Measurements from ENCODE around the gene ANLN. TPM values are rescaled to one million over a fixed set of nuclear protein-coding genes. Genes with fewer than 3 reads are reported as not detected.

Gene ANLN, protein sequence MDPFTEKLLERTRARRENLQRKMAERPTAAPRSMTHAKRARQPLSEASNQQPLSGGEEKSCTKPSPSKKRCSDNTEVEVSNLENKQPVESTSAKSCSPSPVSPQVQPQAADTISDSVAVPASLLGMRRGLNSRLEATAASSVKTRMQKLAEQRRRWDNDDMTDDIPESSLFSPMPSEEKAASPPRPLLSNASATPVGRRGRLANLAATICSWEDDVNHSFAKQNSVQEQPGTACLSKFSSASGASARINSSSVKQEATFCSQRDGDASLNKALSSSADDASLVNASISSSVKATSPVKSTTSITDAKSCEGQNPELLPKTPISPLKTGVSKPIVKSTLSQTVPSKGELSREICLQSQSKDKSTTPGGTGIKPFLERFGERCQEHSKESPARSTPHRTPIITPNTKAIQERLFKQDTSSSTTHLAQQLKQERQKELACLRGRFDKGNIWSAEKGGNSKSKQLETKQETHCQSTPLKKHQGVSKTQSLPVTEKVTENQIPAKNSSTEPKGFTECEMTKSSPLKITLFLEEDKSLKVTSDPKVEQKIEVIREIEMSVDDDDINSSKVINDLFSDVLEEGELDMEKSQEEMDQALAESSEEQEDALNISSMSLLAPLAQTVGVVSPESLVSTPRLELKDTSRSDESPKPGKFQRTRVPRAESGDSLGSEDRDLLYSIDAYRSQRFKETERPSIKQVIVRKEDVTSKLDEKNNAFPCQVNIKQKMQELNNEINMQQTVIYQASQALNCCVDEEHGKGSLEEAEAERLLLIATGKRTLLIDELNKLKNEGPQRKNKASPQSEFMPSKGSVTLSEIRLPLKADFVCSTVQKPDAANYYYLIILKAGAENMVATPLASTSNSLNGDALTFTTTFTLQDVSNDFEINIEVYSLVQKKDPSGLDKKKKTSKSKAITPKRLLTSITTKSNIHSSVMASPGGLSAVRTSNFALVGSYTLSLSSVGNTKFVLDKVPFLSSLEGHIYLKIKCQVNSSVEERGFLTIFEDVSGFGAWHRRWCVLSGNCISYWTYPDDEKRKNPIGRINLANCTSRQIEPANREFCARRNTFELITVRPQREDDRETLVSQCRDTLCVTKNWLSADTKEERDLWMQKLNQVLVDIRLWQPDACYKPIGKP
- total RNA-seq = 10 to 100 TPM in 3 of 8 experiments, 1 to 10 TPM in 4, under 1 TPM in 1; 0.92 to 44.0 (median 3.5) TPM

DNA sequence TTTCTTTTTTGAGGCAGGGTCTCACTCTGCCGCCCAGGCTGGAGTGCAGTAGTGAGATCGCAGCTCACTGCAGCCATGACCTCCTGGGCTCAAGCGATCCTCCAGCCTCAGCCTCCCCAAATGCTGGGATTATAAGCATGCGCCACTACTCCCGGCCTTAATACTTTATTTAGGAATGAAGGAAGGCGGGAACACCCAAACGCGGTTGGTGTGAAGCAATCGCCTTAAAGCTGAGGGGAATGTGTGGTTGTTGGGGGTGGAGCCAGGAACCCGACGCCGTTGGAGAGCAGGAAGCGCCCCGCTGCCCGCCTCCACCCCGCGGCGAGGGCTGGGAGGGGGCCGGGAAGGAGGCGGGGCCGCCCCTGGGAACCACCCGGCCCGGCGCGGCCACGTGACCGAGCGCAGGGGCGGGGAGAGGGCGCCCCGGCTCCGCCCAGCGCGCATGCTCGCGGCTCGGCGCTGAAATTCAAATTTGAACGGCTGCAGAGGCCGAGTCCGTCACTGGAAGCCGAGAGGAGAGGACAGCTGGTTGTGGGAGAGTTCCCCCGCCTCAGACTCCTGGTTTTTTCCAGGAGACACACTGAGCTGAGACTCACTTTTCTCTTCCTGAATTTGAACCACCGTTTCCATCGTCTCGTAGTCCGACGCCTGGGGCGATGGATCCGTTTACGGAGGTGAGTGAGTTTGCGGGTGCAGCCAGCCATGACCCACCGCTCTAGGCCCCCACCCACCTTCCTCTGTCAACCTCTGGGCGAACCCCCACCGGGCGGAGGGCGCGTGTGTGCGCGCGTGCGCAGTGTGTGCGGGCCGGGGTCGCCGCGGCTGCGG, at the start of gene ANLN:
Gene ANLN (plus strand): TSS at position 492 of the 828 bp plus-strand sequence. CDS start 165 bp downstream, at position 657.
- in situ Hi-C loops (cut with MboI; ENCODE audit: low pct_unique_long_range_greater_than_20kb in 2 of 9, low sequenced_read_pairs in 9 of 9, unreplicated experiment in 9 of 9) = no loop called here
- ATAC-seq (replicated peaks in 6 of 8) = peak; percentile 81 to 86 (median 82)
- Histone ChIP-seq H3K27ac (peak within 1 kb of the TSS; percentile 86), H3K4me1 (replicated peaks in 1 of 2) (peaks cover 11 to 14% of the 10 kb centered on the region in 2 donors), H3K4me3 (peak within 1 kb of the TSS; percentile 55 to 91 (median 74))
- 0 to 100% (median 6%) methylated on average over 1 to 9 of the region's 68 CpGs; no CpG with 5 or more reads in 2 of the 10 experiments for WGBS, 10 experiments

DNA sequence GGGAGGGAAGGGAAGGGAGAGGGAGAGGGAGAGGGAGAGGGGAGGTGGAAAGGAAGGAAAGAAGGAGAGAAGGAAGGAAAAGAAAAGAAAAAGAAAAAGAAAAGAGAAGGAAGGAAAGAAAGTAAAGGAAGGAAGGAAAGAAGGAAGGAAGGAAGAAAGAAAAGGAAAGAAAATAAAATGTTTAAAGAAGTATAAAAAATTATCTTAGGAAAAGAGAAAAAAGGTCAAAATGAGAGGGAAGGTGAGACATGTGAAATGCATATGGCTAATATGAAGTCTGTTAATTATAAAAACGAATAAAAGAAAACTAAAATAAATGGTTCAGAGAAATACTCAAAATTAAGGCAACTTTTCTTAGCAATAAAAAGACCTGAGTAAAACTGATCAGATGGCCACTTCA, 46.1 kb upstream of the ANLN start:
- in situ Hi-C loops (cut with MboI; ENCODE audit: low pct_unique_long_range_greater_than_20kb in 2 of 9, low sequenced_read_pairs in 9 of 9, unreplicated experiment in 9 of 9) = no loop called here

DNA sequence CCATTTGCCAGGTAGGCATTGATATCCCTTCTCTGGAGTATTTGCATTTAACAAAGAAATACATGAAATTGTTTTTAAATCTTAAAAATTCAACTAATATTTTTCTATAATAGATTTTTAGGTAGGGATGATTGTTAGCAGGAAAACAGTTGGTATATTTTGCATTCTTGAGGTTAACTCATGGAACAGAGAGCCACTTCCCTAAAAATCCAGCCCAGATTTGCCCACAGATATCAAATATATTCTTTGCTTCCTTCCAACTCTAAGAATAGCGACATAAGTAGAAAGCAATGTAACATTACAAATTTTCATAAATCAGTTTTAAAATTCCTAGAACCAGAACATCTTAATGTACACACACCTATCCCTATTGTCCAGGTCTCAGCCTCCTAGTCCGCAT, 45.0 kb upstream of the ANLN start:
- in situ Hi-C loops (cut with MboI; ENCODE audit: low pct_unique_long_range_greater_than_20kb in 2 of 9, low sequenced_read_pairs in 9 of 9, unreplicated experiment in 9 of 9) = no loop called here
- Histone ChIP-seq H3K4me3 (no peak overlapping the region), H3K27ac (no peak overlapping the region), H3K4me1 (replicated peaks in 1 of 2) (no peaks in the 10 kb centered on the region)
- no peak for ATAC-seq (replicated peaks in 6 of 8)
- 30 to 100% (median 94%) methylated on average over 1 to 2 of the region's 2 CpGs; no CpG with 5 or more reads in 1 of the 10 experiments for WGBS, 10 experiments

More for the DNA sequence above, 46.1 kb upstream of the ANLN start:
- ATAC-seq (replicated peaks in 6 of 8) = no peak
- WGBS, 10 experiments = 14 to 100% (median 77%) methylated on average over 1 of the region's 1 CpG
- no peaks in the 10 kb centered on the region for H3K4me1 ChIP-seq (replicated peaks in 1 of 2)
- H3K27ac ChIP-seq = no peak overlapping the region
- no peak overlapping the region for H3K4me3 ChIP-seq

DNA sequence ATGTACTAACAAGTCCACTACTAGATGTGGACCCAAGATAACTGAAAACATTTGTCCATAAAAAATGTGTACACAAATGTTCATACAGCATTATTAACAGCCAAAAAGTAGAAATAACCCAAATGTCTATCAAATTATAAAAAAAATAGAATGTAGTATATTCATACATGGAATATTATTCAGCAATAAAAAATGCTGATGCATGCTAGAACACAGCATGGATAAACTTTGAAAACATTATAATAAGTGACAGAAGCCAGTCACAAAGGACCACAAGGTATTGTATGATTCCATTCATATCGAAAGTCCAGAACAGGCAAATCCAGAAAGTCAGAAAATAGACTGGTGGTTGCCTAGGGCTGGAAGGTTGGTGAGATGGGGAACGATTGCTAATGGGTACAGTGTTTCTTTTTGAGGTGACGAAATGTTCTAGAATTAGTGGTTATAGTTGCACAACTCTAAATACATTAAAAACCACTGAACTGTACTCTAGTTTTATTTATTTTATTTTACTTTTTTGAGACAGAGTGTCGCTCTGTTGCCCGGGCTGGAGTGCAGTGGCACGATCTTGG, 43.3 kb upstream of the ANLN start:
- in situ Hi-C loops (cut with MboI; ENCODE audit: low pct_unique_long_range_greater_than_20kb in 2 of 9, low sequenced_read_pairs in 9 of 9, unreplicated experiment in 9 of 9) = no loop called here
- no peak overlapping the region for H3K27ac ChIP-seq
- ATAC-seq (replicated peaks in 6 of 8) = no peak
- H3K4me1 ChIP-seq (replicated peaks in 1 of 2) = no peaks in the 10 kb centered on the region
- no peak overlapping the region for H3K4me3 ChIP-seq
- WGBS, 10 experiments = 60 to 100% (median 94%) methylated on average over 1 to 6 of the region's 6 CpGs; no CpG with 5 or more reads in 1 of the 10 experiments

DNA sequence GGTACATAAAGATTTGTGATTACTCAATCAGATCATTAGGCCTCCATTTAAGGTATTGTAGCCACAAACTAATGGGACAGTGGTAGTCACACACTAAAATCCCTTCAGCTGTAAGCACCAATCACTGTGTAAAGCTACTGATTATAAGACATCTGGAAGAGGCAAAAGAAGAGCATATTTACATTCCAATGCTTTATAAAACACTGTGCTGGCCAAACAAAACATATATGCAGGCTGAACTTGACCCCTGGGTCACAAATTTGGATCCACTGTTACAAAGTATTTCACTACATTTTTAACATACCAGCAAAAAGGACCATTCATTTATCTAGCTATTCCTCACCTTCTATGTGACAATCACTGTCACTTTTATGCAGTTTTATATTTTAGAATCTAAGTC, 41.4 kb upstream of the ANLN start:
- in situ Hi-C loops (cut with MboI; ENCODE audit: low pct_unique_long_range_greater_than_20kb in 2 of 9, low sequenced_read_pairs in 9 of 9, unreplicated experiment in 9 of 9) = no loop called here
- Histone ChIP-seq H3K4me1 (replicated peaks in 1 of 2) (no peaks in the 10 kb centered on the region), H3K4me3 (no peak overlapping the region), H3K27ac (no peak overlapping the region)
- ATAC-seq (replicated peaks in 6 of 8) = peak in 3 of 8 experiments; percentile 26 to 84 (median 75)

DNA sequence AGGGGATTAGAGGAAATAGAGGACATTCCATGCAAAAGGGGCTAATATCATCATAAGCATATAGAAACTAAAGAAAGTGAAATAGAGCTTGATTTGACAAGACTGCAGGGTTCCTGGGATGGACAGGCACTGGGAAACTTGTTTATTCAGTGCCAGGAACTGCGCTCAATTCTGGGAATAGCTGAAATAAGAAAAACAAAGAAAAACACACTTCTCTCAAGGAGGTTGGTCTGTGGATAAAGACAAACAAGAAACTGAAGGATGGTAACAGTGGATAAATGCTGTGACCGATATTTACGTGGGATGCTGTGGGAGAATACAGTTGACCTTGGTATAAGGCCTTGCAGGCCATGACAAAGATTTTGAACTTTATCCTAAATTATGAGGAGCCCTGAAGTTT, 40.9 kb upstream of the ANLN start:
- Histone ChIP-seq H3K27ac (no peak overlapping the region), H3K4me3 (no peak overlapping the region), H3K4me1 (replicated peaks in 1 of 2) (no peaks in the 10 kb centered on the region)
- WGBS, 10 experiments = 85 to 100% (median 97%) methylated on average over 1 to 3 of the region's 3 CpGs
- peak in 1 of 8 experiments; percentile 17 for ATAC-seq (replicated peaks in 6 of 8)
- in situ Hi-C loops (cut with MboI; ENCODE audit: low pct_unique_long_range_greater_than_20kb in 2 of 9, low sequenced_read_pairs in 9 of 9, unreplicated experiment in 9 of 9) = no loop called here

DNA sequence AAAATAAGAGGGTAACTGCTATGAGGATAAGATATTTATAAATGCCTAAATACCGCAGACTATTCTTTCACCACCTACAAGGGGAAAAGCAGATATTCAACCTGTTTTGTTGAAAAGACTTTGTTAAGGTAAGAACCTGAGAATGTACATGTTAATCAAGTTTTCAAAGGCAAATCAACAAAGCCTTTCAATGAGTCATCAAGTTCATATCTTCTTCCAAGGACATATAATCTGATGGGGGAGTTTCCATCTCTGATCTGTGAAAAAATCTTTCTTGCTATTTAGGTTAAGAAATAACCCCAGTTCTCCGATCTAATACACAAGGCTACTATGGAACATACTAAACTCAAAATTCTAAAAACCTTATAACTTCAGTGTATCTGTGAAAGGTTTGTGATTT, 40.0 kb upstream of the ANLN start:
- Histone ChIP-seq H3K4me3 (no peak overlapping the region), H3K4me1 (replicated peaks in 1 of 2) (no peaks in the 10 kb centered on the region), H3K27ac (no peak overlapping the region)
- ATAC-seq (replicated peaks in 6 of 8) = no peak
- 51 to 100% (median 95%) methylated on average over 1 to 2 of the region's 2 CpGs; no CpG with 5 or more reads in 1 of the 10 experiments for WGBS, 10 experiments
- in situ Hi-C loops (cut with MboI; ENCODE audit: low pct_unique_long_range_greater_than_20kb in 2 of 9, low sequenced_read_pairs in 9 of 9, unreplicated experiment in 9 of 9) = no loop called here

DNA sequence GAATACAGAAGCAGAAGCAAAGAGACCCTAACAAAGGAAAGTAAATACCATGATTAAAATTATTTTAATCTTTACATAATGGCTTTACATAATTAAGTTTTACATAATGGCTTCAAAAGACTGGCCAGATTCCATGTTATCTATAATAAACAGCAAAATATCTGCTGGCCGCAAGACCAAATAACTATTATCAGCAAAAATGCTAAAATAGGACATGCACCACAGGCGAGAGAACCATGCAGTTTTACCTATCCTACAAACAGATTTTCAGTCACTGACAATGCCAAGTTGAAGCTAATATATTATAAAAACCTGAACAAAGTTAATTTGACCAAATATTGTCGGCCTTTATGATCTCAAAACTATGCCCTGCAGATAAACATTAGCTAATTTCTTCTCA, 34.2 kb upstream of the ANLN start:
- no peak for ATAC-seq (replicated peaks in 6 of 8)
- Histone ChIP-seq H3K27ac (no peak overlapping the region), H3K4me1 (replicated peaks in 1 of 2) (peaks cover 0 to 8% of the 10 kb centered on the region in 2 donors), H3K4me3 (no peak overlapping the region)
- WGBS, 10 experiments = 30 to 100% (median 83%) methylated on average over 1 to 3 of the region's 3 CpGs; no CpG with 5 or more reads in 1 of the 10 experiments
- in situ Hi-C loops (cut with MboI; ENCODE audit: low pct_unique_long_range_greater_than_20kb in 2 of 9, low sequenced_read_pairs in 9 of 9, unreplicated experiment in 9 of 9) = no loop called here

DNA sequence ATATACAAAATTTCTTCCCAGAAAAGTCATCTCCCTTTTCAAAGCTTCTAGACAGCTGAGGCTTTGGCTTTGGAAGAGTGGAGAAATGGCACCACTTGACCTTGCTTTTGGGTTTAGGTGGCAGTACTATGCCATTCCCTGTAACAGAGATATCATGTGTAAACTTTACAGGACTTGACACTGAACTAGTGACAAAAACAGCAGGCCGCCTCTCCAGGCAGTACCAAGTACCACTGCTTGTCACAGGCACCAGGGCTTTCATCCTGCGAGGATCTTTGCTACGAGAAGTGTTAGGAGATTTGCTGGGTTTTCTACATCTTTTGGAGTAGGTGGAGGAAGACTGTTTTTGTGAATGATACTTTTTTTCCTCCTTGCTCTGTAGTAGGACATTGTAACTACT, 32.6 kb upstream of the ANLN start:
- Histone ChIP-seq H3K4me3 (no peak overlapping the region), H3K27ac (no peak overlapping the region), H3K4me1 (replicated peaks in 1 of 2) (peaks cover 0 to 12% of the 10 kb centered on the region in 2 donors)
- no peak for ATAC-seq (replicated peaks in 6 of 8)
- WGBS, 10 experiments = 79 to 94% (median 83%) methylated on average over 1 to 3 of the region's 3 CpGs; no CpG with 5 or more reads in 5 of the 10 experiments
- in situ Hi-C loops (cut with MboI; ENCODE audit: low pct_unique_long_range_greater_than_20kb in 2 of 9, low sequenced_read_pairs in 9 of 9, unreplicated experiment in 9 of 9) = no loop called here

DNA sequence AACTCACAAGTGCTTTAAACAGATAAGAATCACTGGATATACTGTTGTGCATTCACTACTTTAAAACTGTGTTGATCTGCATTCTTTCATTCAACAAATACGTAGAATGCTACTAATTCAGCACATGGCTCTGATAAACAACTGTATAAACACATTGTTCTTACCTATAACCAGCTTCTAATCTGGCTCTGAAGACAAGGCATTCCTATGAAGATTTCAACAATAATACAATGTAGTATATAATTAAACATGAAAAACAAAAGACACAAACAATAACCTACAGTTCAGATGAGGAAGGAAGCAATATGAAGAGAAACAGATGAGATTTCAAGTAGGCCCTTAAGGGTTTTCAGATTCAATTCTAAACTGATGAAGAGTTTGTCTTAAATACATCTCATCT, 31.1 kb upstream of the ANLN start:
- 50 to 100% (median 80%) methylated on average over 1 of the region's 1 CpG; no CpG with 5 or more reads in 2 of the 10 experiments for WGBS, 10 experiments
- Histone ChIP-seq H3K4me1 (replicated peaks in 1 of 2) (peaks cover 0 to 12% of the 10 kb centered on the region in 2 donors), H3K4me3 (no peak overlapping the region), H3K27ac (no peak overlapping the region)
- ATAC-seq (replicated peaks in 6 of 8) = no peak
- in situ Hi-C loops (cut with MboI; ENCODE audit: low pct_unique_long_range_greater_than_20kb in 2 of 9, low sequenced_read_pairs in 9 of 9, unreplicated experiment in 9 of 9) = no loop called here

DNA sequence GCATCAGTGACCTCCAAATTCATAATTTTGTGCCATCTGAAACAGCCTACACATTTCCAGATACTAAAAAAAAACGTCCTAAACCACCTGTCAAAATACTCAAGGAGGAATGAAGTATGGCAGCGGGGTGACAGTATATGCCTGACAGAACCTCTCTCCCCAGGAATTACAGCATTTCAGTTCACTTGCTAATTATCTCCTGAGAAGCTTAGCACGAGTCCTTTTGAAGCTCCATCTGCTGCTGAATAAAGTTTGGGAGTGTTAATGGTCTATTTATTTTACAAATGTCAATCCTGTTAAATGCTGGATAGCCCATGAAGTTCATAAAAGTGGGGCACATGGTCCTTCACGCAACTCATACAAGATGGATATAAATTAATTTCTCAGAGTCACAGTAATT, 29.4 kb upstream of the ANLN start:
- no peak overlapping the region for H3K27ac ChIP-seq
- in situ Hi-C loops (cut with MboI; ENCODE audit: low pct_unique_long_range_greater_than_20kb in 2 of 9, low sequenced_read_pairs in 9 of 9, unreplicated experiment in 9 of 9) = no loop called here
- WGBS, 10 experiments = 0 to 38% (median 29%) methylated on average over 1 to 4 of the region's 4 CpGs; no CpG with 5 or more reads in 1 of the 10 experiments
- H3K4me3 ChIP-seq = no peak overlapping the region
- H3K4me1 ChIP-seq (replicated peaks in 1 of 2) = peaks cover 0 to 12% of the 10 kb centered on the region in 2 donors
- peak in 4 of 8 experiments; percentile 17 to 54 (median 44) for ATAC-seq (replicated peaks in 6 of 8)

DNA sequence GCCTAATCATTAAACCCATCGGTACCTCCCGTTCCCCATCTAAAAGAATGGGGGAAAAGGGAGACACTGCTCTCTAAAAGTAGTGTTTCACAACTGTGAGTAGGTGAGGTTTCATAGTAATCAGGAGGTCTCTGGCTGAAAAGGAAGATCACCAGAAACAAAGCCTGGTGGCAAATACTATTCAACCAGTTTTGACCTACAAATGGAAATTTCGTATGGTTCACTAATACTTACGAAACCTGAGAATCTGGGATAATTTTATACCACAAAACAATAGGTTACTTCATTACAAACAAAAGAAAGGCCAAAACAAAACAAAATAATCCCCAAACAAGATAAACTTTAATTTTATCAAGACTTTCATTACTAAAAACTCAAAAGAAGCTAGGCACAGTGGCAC, 28.4 kb upstream of the ANLN start:
- ATAC-seq (replicated peaks in 6 of 8) = no peak
- H3K4me3 ChIP-seq = no peak overlapping the region
- WGBS, 10 experiments = 24 to 100% (median 77%) methylated on average over 2 to 4 of the region's 4 CpGs; no CpG with 5 or more reads in 2 of the 10 experiments
- H3K4me1 ChIP-seq (replicated peaks in 1 of 2) = peaks cover 0 to 18% of the 10 kb centered on the region in 2 donors
- in situ Hi-C loops (cut with MboI; ENCODE audit: low pct_unique_long_range_greater_than_20kb in 2 of 9, low sequenced_read_pairs in 9 of 9, unreplicated experiment in 9 of 9) = no loop called here
- no peak overlapping the region for H3K27ac ChIP-seq

Measured in motor neuron (in vitro differentiated cells).